H1 (cell line): ENCODE results near the gene TEAD1. TPM values are rescaled to one million over a fixed set of nuclear protein-coding genes. Genes with fewer than 3 reads are reported as not detected.

Experiments used
- BCL11A ChIP-seq, 2 experiments: IDR thresholded peaks; one replicate each; pipeline ENCODE4 v1.6.1; 2011; ENCODE audit warnings: low read depth in 2 of 2, low read length in 2 of 2, mild to moderate bottlenecking in 2 of 2
- GTF2F1 ChIP-seq: IDR thresholded peaks from 2 replicates; pipeline ENCODE4 v1.6.1; 2012; ENCODE audit warnings: low read depth, low read length, improper control_type of control experiment, borderline replicate concordance
- JUND ChIP-seq: IDR thresholded peaks from 2 replicates; pipeline ENCODE4 v1.6.1; 2011; ENCODE audit warnings: mild to moderate bottlenecking, improper control_type of control experiment, low read length
- RBBP5 ChIP-seq: IDR thresholded peaks from 2 replicates; pipeline ENCODE4 v1.7.1; 2012; ENCODE audit warnings: low read depth, mild to moderate bottlenecking, inconsistent platforms, low read length, moderate library complexity, borderline replicate concordance
- SAP30 ChIP-seq: fragments of 300-600 bp; sonication (generic); IDR thresholded peaks from 2 replicates; pipeline ENCODE4 v1.7.1; 2012; ENCODE audit warnings: low read length, moderate library complexity, mild to moderate bottlenecking, inconsistent platforms; ENCODE audit not compliant: insufficient read depth, insufficient replicate concordance
- SIN3A ChIP-seq, 2 experiments: IDR thresholded peaks in 1 of 2; conservative IDR thresholded peaks in 1 of 2; 2 replicates each; pipeline ENCODE4 v1.6.1; 2011 to 2012; ENCODE audit warnings: low read length in 2 of 2, improper control_type of control experiment in 1 of 2, low read depth in 1 of 2, mild to moderate bottlenecking in 1 of 2
- polyA plus RNA-seq, 7 experiments: library from polyadenylated mRNA; depleted of rRNA in 3 of 7; stranded (reverse) in 5 of 7; unstranded in 2 of 7; fragments of >200 nt in 5 of 7; fragments of 200-250 nt in 2 of 7; gene quantifications; 1 replicate in 5 of 7; 2 replicates in 1 of 7; 4 replicates in 1 of 7; pipeline versions ENCODE4 v1.2.1 to v1.2.3, GENCODE V29; 2011 to 2013; ENCODE audit warnings: missing spikeins in 2 of 7, mixed read lengths in 2 of 7
- total RNA-seq: library from RNA; stranded (reverse); fragmentation: NEBNext Ultra II Directional; extraction: Animal tissue kit (Norgen Biotek cat#: 25700); gene quantifications from 2 replicates; pipeline ENCODE4 v1.2.1, GENCODE V29; 2021

TEAD1 gene
- total and polyA plus RNA-seq, 2 of the 8 experiments (the other 6 are each of a cell fraction or from before 2014, with no cell fraction given), result 15.6 to 67.4 TPM

- TF ChIP-seq SIN3A (conservative IDR thresholded peaks at IDR 0.05 in 1 of 2, IDR thresholded peaks at IDR 0.05 in 1 of 2; ENCODE audit: low read depth in 1 of 2, low read length in 2 of 2) (no peak), GTF2F1 (no peak), SAP30 (no peak), JUND (no peak), RBBP5 (no peak), BCL11A (IDR thresholded peaks at IDR 0.05; ENCODE audit: low read depth in 2 of 2, low read length in 2 of 2) (no peak)
- TF ChIP-seq, all 59 proteins: peak for 0
Observed at GRCh38 chr11:12800871-12801270, 126.7 kb downstream of the TEAD1 start (continued).
